HG02642 (cell line): Measurements from ENCODE around the gene PAK6.

Experiments
- ATAC-seq: cut with Tn5 transposase; IDR thresholded peaks from one replicate; pipeline ENCODE4 v1.9.1; 2021; ENCODE audit warnings: mild to moderate bottlenecking; ENCODE audit not compliant: unreplicated experiment, poor library complexity

The PAK6 gene

GRCh38 chr15:40306371-40306770 is 67.5 kb downstream of the PAK6 start:
- no peak for ATAC-seq

GRCh38 chr15:40306908-40307307 is 68.0 kb downstream of the PAK6 start:
- peak; percentile 16 for ATAC-seq

- ATAC-seq: peak; percentile 62
These were observed 68.8 kb downstream of the PAK6 start, which contains the start of gene PLCB2 for GRCh38 chr15:40307421-40308211. Gene PLCB2 (minus strand): TSS chr15:40307935. CDS start chr15:40307672, 263 bp downstream.

GRCh38 chr15:40309344-40309862 is 70.5 kb downstream of the PAK6 start:
- ATAC-seq: no peak

GRCh38 chr15:40310001-40310959 is 71.4 kb downstream of the PAK6 start:
- no peak for ATAC-seq

GRCh38 chr15:40310993-40311392 is 72.1 kb downstream of the PAK6 start:
- no peak for ATAC-seq

GRCh38 chr15:40312370-40313158 is 73.7 kb downstream of the PAK6 start:
- ATAC-seq: no peak

GRCh38 chr15:40313531-40314398 is 74.9 kb downstream of the PAK6 start:
- ATAC-seq: no peak

- no peak for ATAC-seq
These were observed 75.9 kb downstream of the PAK6 start for GRCh38 chr15:40314723-40315276.

GRCh38 chr15:40316931-40317330 is 78.1 kb downstream of the PAK6 start:
- no peak for ATAC-seq

GRCh38 chr15:40317580-40317979 is 78.7 kb downstream of the PAK6 start:
- ATAC-seq: no peak

- ATAC-seq: no peak
These were observed 81.5 kb downstream of the PAK6 start for GRCh38 chr15:40320409-40320808.

- ATAC-seq: no peak
These were observed 82.1 kb downstream of the PAK6 start for GRCh38 chr15:40320931-40321371.

- no peak for ATAC-seq
These were observed 83.8 kb downstream of the PAK6 start for GRCh38 chr15:40322531-40323238.

GRCh38 chr15:40323239-40323952 is 84.5 kb downstream of the PAK6 start, which contains the start of gene INAFM2:
Gene INAFM2 (plus strand): TSS chr15:40323692. CDS start chr15:40324056, 364 bp downstream.
- ATAC-seq: peak; percentile 89

- peak; percentile 16 for ATAC-seq
These were observed 85.4 kb downstream of the PAK6 start for GRCh38 chr15:40323953-40324937.
